Activated CD8-positive, alpha-beta memory T cell treated with anti-CD3 and anti-CD28 coated beads, Interleukin-2, amount 10 ng/mL, durations not matched to agents 7 days and 5 days (primary cell): Measurements from ENCODE around the gene PELI2. TPM values are rescaled to one million over a fixed set of nuclear protein-coding genes. Genes with fewer than 3 reads are reported as not detected.
A peak's percentile ranks its signal among the peaks of the same experiment; 100 is the strongest.
"Not testable (repeated sequence)": the region's sequence is repeated elsewhere in the genome, so short reads cannot be mapped to it uniquely, and the experiment has no call there.

Experiments
- ATAC-seq: fragments of 150-1000 bp; cut with Tn5 transposase; one replicate; pipeline ENCODE4 v1.10.0; 2021; ENCODE audit warnings: moderate library complexity
- CTCF ChIA-PET: fragments of 350-600 bp; sonication (Branson Sonifier 250); formaldehyde crosslinking; loops from one replicate; lab custom pipeline; 2021; ENCODE audit warnings: antibody characterized with exemption; lab: Charles Lee
- DNase-seq: peaks from one replicate; pipeline ENCODE4 v3.0.0-alpha.2; 2020
- H3K27ac Mint-ChIP-seq: one replicate; pipeline ENCODE4 v1.8.0; 2021; ENCODE audit warnings: mild to moderate bottlenecking, mixed read lengths
- H3K27me3 Mint-ChIP-seq: one replicate; pipeline ENCODE4 v1.8.0; 2021; ENCODE audit warnings: mixed read lengths
- H3K36me3 Mint-ChIP-seq: one replicate; pipeline ENCODE4 v1.8.0; 2021; ENCODE audit warnings: mild to moderate bottlenecking, mixed read lengths
- H3K4me1 Mint-ChIP-seq: one replicate; pipeline ENCODE4 v1.8.0; 2021; ENCODE audit warnings: mixed read lengths
- H3K4me3 Mint-ChIP-seq: one replicate; pipeline ENCODE4 v1.8.0; 2021; ENCODE audit warnings: mild to moderate bottlenecking, moderate library complexity, mixed read lengths
- H3K9me3 Mint-ChIP-seq: one replicate; pipeline ENCODE4 v1.8.0; 2022; ENCODE audit warnings: low read depth, mixed read lengths
- total RNA-seq, 2 experiments: library from RNA; stranded (reverse); gene quantifications; one replicate each; pipeline ENCODE4 v1.2.3, GENCODE V29; 2021

The PELI2 gene
- total RNA-seq, 2 experiments from 2014 or later = 1.1 to 1.2 TPM

DNA sequence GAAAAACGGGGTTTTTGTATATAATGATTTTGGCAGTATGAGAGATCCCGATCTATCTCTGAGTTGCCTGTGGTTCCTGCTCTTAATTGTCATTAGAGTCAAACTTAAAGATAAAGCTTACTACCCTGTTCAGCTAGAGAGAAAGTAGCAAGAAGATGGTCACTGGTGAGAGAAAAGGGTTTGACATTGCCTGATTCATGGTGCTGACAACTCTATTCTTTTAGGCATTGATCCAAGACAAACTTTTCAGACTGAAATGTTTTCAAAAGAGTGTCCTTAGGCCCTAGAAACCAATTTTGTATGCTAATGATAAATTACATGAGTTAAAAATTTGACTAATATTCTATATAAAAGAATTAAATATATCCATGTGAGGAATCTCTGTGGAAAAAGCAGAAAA is 35.1 kb downstream of the PELI2 start:
- H3K4me1 Mint-ChIP-seq = peaks cover 11% of the 10 kb centered on the region
- no peaks in the 10 kb centered on the region for H3K9me3 Mint-ChIP-seq
- DNase-seq = no peak
- no peak for ATAC-seq
- no peak overlapping the region for H3K4me3 Mint-ChIP-seq
- no peaks in the 10 kb centered on the region for H3K27me3 Mint-ChIP-seq
- no peaks in the 10 kb centered on the region for H3K36me3 Mint-ChIP-seq
- CTCF ChIA-PET = no interaction called here
- H3K27ac Mint-ChIP-seq = no peak overlapping the region

DNA sequence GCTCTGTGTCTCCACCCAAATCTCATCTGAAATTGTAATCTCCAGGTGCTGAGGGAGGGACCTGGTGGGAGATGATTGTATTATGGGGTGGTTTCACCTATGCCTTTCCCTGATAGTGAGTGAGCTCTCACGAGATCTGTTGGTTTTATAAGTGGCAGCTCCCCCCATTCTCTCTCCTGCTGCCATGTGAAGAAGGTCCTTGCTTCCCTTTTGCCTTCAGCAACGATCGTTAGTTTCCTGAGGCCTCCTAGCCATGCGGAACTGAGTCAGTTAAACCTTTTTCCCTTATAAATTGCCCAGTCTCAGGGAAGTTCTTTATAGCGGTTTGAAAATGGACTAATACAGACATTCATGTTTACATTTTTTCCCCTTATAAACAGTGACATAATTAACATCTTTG is 36.1 kb downstream of the PELI2 start:
- H3K27ac Mint-ChIP-seq = no peak overlapping the region
- H3K9me3 Mint-ChIP-seq = peaks cover 2% of the 10 kb centered on the region
- H3K4me1 Mint-ChIP-seq = peaks cover 9% of the 10 kb centered on the region
- DNase-seq = no peak
- H3K27me3 Mint-ChIP-seq = no peaks in the 10 kb centered on the region
- peaks cover 2% of the 10 kb centered on the region for H3K36me3 Mint-ChIP-seq
- no peak for ATAC-seq
- CTCF ChIA-PET = no interaction called here
- H3K4me3 Mint-ChIP-seq = no peak overlapping the region

DNA sequence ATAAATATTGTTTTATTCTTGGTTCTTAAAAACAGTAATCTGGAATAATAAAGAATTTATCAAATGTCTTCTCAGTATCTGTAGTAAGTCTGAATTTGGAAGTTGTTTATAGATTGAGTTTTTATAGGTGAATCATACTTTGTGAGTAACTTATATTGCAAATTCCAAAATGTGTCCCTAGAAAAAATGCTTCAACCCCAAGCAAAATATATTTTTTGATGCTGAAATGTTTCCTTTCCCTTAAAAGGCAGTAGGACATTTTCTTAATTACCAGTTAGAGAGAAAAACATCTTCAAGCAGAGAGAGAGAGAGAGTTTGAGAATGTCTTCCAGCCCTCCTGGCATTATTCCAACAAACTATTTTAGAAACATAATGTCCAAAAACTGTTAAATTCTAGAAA is 37.9 kb downstream of the PELI2 start:
- Mint-ChIP-seq H3K4me3 (no peak overlapping the region), H3K36me3 (peaks cover 2% of the 10 kb centered on the region), H3K27me3 (no peaks in the 10 kb centered on the region), H3K27ac (no peak overlapping the region), H3K4me1 (peaks cover 4% of the 10 kb centered on the region), H3K9me3 (peaks cover 2% of the 10 kb centered on the region)
- CTCF ChIA-PET = no interaction called here
- no peak for DNase-seq
- ATAC-seq = no peak

GRCh38 chr14:56159066-56159465 is 40.9 kb downstream of the PELI2 start:
- ATAC-seq (no peak), DNase-seq (no peak)
- Mint-ChIP-seq H3K4me1 (peaks cover 2% of the 10 kb centered on the region), H3K27ac (no peak overlapping the region), H3K9me3 (peaks cover 10% of the 10 kb centered on the region), H3K4me3 (no peak overlapping the region), H3K27me3 (no peaks in the 10 kb centered on the region), H3K36me3 (peaks cover 2% of the 10 kb centered on the region)
- CTCF ChIA-PET = no interaction called here

- Mint-ChIP-seq H3K9me3 (peaks cover 15% of the 10 kb centered on the region), H3K4me3 (no peak overlapping the region), H3K27ac (no peak overlapping the region), H3K27me3 (no peaks in the 10 kb centered on the region), H3K36me3 (peaks cover 5% of the 10 kb centered on the region), H3K4me1 (peaks cover 2% of the 10 kb centered on the region)
- CTCF ChIA-PET = no interaction called here
- DNase-seq = no peak
- ATAC-seq = no peak
These were observed 41.9 kb downstream of the PELI2 start for GRCh38 chr14:56160088-56160487.

- no peaks in the 10 kb centered on the region for H3K27me3 Mint-ChIP-seq
- peaks cover 24% of the 10 kb centered on the region for H3K9me3 Mint-ChIP-seq
- no peak overlapping the region for H3K4me3 Mint-ChIP-seq
- CTCF ChIA-PET = no interaction called here
- DNase-seq (no peak), ATAC-seq (no peak)
- H3K36me3 Mint-ChIP-seq = peaks cover 5% of the 10 kb centered on the region
- no peak overlapping the region for H3K27ac Mint-ChIP-seq
- peaks cover 2% of the 10 kb centered on the region for H3K4me1 Mint-ChIP-seq
These were observed 43.4 kb downstream of the PELI2 start for GRCh38 chr14:56161658-56162057.

DNA sequence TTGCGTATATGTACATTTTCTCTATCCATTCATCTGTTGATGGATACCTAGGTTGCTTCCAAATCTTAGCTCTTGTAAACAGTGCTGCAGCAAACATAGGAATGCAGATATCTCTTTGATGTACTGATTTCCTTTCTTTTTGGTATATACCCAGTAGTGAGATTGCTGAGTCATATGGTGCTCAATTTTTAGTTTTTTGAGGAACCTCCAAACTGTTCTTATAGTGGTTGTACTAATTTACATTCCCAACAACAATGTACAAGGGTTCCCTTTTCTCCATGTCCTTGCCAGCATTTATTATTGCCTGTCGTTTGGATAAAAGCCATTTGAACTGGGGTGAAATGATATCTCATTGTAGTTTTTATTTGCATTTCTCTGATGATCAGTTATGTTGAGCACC is 44.3 kb downstream of the PELI2 start:
- CTCF ChIA-PET = no interaction called here
- Mint-ChIP-seq H3K4me1 (peaks cover 2% of the 10 kb centered on the region), H3K36me3 (peaks cover 5% of the 10 kb centered on the region), H3K27ac (no peak overlapping the region), H3K4me3 (no peak overlapping the region), H3K9me3 (peaks cover 30% of the 10 kb centered on the region), H3K27me3 (no peaks in the 10 kb centered on the region)
- no peak for ATAC-seq
- no peak for DNase-seq

GRCh38 chr14:56166579-56166978 is 48.4 kb downstream of the PELI2 start:
- H3K4me1 Mint-ChIP-seq, H3K27ac Mint-ChIP-seq, CTCF ChIA-PET, H3K27me3 Mint-ChIP-seq, DNase-seq, H3K4me3 Mint-ChIP-seq, ATAC-seq, H3K36me3 Mint-ChIP-seq: not testable (repeated sequence)
- H3K9me3 Mint-ChIP-seq = peaks cover 30% of the 10 kb centered on the region

DNA sequence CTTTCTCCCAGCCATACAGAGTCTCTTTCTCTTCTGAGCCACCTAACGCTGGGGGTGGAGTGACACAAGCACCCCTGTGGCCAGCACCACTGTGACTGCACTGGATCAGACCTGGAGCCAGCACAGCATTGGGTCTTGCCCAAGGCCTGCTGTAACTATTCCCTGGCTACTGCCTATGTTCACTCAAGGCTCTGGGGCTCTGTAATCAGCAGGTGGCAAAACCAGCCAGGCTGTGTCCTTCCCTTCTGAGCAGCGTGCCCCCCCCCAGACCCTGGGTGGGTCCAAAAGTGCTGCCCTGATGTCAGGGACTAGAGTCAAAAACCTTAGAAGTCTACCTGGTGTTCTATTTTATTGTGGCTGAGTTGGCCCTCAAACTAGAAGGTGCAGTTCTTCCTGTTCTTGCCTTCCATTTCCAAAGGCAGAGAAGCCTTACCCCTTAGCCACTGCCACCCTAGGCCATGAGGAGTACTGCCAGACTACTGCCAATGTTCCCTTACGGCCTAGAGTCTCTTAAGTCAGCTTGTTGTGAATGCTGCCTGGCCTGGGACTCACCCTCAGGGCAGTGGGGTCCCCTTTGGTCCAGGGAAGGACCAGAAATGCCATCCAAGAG is 49.9 kb downstream of the PELI2 start:
- Mint-ChIP-seq H3K4me3 (no peak overlapping the region), H3K9me3 (peaks cover 28% of the 10 kb centered on the region), H3K27ac (no peak overlapping the region), H3K36me3 (peaks cover 3% of the 10 kb centered on the region), H3K4me1 (peaks cover 19% of the 10 kb centered on the region), H3K27me3 (no peaks in the 10 kb centered on the region)
- CTCF ChIA-PET = no interaction called here
- DNase-seq (no peak), ATAC-seq (no peak)

- H3K9me3 Mint-ChIP-seq = peaks cover 19% of the 10 kb centered on the region
- no peak overlapping the region for H3K4me3 Mint-ChIP-seq
- DNase-seq (no peak), ATAC-seq (no peak)
- H3K27me3 Mint-ChIP-seq = no peaks in the 10 kb centered on the region
- H3K36me3 Mint-ChIP-seq = peaks cover 2% of the 10 kb centered on the region
- no peak overlapping the region for H3K27ac Mint-ChIP-seq
- peaks cover 30% of the 10 kb centered on the region for H3K4me1 Mint-ChIP-seq
- CTCF ChIA-PET = no interaction called here
These were observed 51.8 kb downstream of the PELI2 start for GRCh38 chr14:56170028-56170427.

DNA sequence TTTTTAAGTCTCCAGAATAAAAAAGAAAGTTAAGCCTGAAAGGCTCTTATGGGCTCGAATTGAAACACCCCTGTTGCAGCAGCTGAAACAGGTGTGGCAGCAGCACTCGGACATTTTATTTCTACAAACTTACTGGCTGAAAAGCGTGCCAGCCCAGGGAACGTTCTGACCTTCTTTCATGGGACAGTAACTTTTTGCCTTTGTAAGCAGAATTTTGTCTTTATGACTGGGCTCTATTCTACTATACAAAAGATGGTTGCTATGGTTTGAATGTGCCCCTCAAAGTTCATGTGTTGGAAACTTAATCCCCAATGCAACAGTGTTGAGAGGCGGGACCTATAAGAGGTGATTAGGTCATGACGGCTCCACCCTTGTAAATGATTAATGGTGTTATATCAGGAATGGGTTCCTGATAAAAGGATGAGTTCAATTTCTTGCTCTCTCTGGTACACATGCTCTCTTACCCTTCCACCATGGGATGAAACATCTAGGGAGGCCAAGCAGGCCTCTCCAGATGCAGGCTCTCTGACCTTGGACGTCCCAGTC is 52.7 kb downstream of the PELI2 start:
- CTCF ChIA-PET = no interaction called here
- Mint-ChIP-seq H3K27ac (no peak overlapping the region), H3K4me1 (peaks cover 30% of the 10 kb centered on the region), H3K4me3 (no peak overlapping the region), H3K9me3 (peaks cover 14% of the 10 kb centered on the region), H3K27me3 (no peaks in the 10 kb centered on the region), H3K36me3 (peaks cover 2% of the 10 kb centered on the region)
- DNase-seq (no peak), ATAC-seq (no peak)

DNA sequence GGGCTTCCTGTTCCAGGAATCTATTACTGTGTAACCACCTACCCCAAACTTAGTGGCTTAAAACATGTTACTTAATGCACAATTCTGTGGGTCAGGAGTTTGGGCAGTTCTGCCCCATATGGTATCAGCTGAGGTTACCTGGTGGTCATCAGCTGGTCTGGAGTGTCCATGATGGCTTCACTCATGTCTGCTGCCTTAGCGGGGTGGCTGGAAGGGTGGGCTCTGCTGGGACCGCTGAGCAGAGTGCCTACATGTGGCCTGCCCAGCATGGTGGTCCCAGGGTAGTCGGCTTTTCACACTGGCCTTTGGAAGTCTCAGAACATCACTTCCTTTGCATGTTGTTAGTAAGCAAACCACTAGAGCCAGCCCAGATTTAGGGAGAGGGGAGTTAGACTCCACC is 53.9 kb downstream of the PELI2 start:
- Mint-ChIP-seq H3K27ac (peak overlapping the region; percentile 74), H3K9me3 (peaks cover 8% of the 10 kb centered on the region), H3K4me3 (no peak overlapping the region), H3K36me3 (peaks cover 2% of the 10 kb centered on the region), H3K27me3 (no peaks in the 10 kb centered on the region), H3K4me1 (peaks cover 30% of the 10 kb centered on the region)
- ATAC-seq (peak; percentile 11), DNase-seq (no peak)
- CTCF ChIA-PET = no interaction called here

- ATAC-seq (peak; percentile 84), DNase-seq (no peak)
- Mint-ChIP-seq H3K4me3 (no peak overlapping the region), H3K36me3 (peaks cover 2% of the 10 kb centered on the region), H3K9me3 (peaks cover 3% of the 10 kb centered on the region), H3K4me1 (peaks cover 30% of the 10 kb centered on the region), H3K27ac (peak overlapping the region; percentile 74), H3K27me3 (no peaks in the 10 kb centered on the region)
- CTCF ChIA-PET = no interaction called here
These were observed 54.4 kb downstream of the PELI2 start for GRCh38 chr14:56172571-56172971.

DNA sequence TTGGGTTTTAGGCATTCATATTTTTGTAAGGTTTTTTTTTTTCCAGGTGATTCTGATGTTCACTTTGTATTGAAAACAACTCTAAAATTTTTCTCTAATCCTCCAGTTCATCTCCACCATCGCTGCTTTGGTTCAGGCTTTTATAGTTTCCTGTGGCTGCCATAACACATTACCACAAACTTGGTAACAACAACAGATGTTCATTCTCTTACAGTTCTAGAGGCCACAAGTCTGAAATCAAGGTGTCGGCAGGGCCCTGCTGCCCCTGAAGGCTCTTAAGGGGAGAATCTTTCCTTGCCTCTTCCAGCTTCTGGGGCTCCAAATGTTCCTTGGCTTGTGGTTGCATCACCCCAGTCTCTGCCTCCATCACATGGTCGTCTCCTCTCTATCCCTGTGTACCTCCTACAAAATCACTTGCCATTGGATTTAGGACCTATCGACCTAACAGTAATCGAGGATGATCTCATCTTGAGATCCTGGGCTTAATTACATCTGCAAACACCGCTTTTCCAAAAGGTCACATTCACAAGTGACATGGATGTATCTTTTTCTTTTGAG is 55.2 kb downstream of the PELI2 start:
- DNase-seq (no peak), ATAC-seq (peak; percentile 45)
- Mint-ChIP-seq H3K36me3 (peaks cover 2% of the 10 kb centered on the region), H3K4me1 (peaks cover 30% of the 10 kb centered on the region), H3K27ac (peak overlapping the region; percentile 74), H3K27me3 (no peaks in the 10 kb centered on the region), H3K4me3 (no peak overlapping the region), H3K9me3 (peaks cover 2% of the 10 kb centered on the region)
- CTCF ChIA-PET = no interaction called here
